K562 (cell line): ENCODE measurements around the gene HNRNPF. TPM values are rescaled to one million over a fixed set of nuclear protein-coding genes. Genes with fewer than 3 reads are reported as not detected.
A peak's percentile ranks its signal among the peaks of the same experiment; 100 is the strongest.

Source experiments
- ATAC-seq: fragments of 200-7000 bp; cut with Tn5 transposase; 3 replicates; pipeline ENCODE4 v1.9.1; 2020; ENCODE audit warnings: moderate library complexity
- BruUV-seq: library from RNA; stranded (reverse); fragments of 400-500 nt; replicated peaks from 2 replicates; lab custom pipeline; 2021; lab: Mats Ljungman, UMichigan
- CTCF ChIA-PET: fragments of 300-600 bp; formaldehyde crosslinking; extraction: SDS; loops from one replicate; lab custom pipeline; 2021; ENCODE audit warnings: low intra/inter-chr PET ratio; lab: Yijun Ruan, JAX
- POLR2A ChIA-PET: fragments of 300-600, 350-650 bp; sonication (Branson Sonifier 250); formaldehyde crosslinking; extraction: SDS; loops from one replicate; lab custom pipeline; 2021; ENCODE audit warnings: antibody characterized with exemption, inconsistent platforms; lab: Yijun Ruan, JAX
- DNase-seq, 4 experiments: peaks; one replicate each; pipeline versions ENCODE4 v3.0.0 to v3.0.0-alpha.2; 2011 to 2018; ENCODE audit warnings: low spot score in 3 of 4, mixed read lengths in 3 of 4; ENCODE audit errors: extremely low read depth in 1 of 4
- FAIRE-seq: peaks from 2 replicates; lab custom pipeline; 2011; peaks lifted over from hg19 to GRCh38; lab: Jason Lieb, UNC
- H2AFZ ChIP-seq: 2 replicates; pipeline ENCODE4 v1.6.0; 2011; ENCODE audit warnings: low read depth, low read length, control low read depth, inconsistent platforms
- H3K27ac ChIP-seq: fragments of 200-600 bp; 3 replicates; pipeline ENCODE4 v1.8.0; 2011; ENCODE audit warnings: low read depth, mild to moderate bottlenecking, control low read depth, inconsistent platforms, low read length, moderate library complexity, mixed read lengths; ENCODE audit errors: extremely low read depth
- H3K27me3 ChIP-seq, 2 experiments: fragments of 300-600 bp in 1 of 2; 2 replicates in 1 of 2; 3 replicates in 1 of 2; pipeline versions ENCODE4 v1.6.0 to v1.8.0; 2011; ENCODE audit warnings: inconsistent platforms in 2 of 2, low read length in 2 of 2, mild to moderate bottlenecking in 1 of 2, mixed read lengths in 1 of 2, moderate library complexity in 1 of 2; ENCODE audit not compliant: control insufficient read depth in 2 of 2, insufficient read depth in 2 of 2
- H3K36me3 ChIP-seq: fragments of 300-600 bp; 3 replicates; pipeline ENCODE4 v1.8.0; 2011; ENCODE audit warnings: mild to moderate bottlenecking, low read length, inconsistent platforms; ENCODE audit not compliant: control insufficient read depth, insufficient read depth
- H3K4me1 ChIP-seq, 2 experiments: fragments of 200-600 bp in 1 of 2; replicated peaks in 1 of 2; 2 replicates in 1 of 2; 3 replicates in 1 of 2; pipeline versions ENCODE4 v1.5.1 to v1.8.0; 2011; ENCODE audit warnings: inconsistent platforms in 2 of 2, low read length in 2 of 2, mild to moderate bottlenecking in 1 of 2, mixed read lengths in 1 of 2, moderate library complexity in 1 of 2; ENCODE audit not compliant: control insufficient read depth in 2 of 2, insufficient read depth in 2 of 2
- H3K4me2 ChIP-seq: 2 replicates; pipeline ENCODE4 v1.6.1; 2011; ENCODE audit warnings: low read length, control low read depth, inconsistent platforms, mixed read lengths; ENCODE audit not compliant: insufficient read depth
- H3K4me3 ChIP-seq: fragments of 200-600 bp; sonication (generic), shearing (Covaris generic); 2 replicates; pipeline ENCODE4 v1.5.1; 2016; ENCODE audit warnings: control low read depth, inconsistent platforms
- H3K79me2 ChIP-seq: fragments of 200-600 bp; 3 replicates; pipeline ENCODE4 v1.8.0; 2011; ENCODE audit warnings: low read length, inconsistent platforms; ENCODE audit not compliant: control insufficient read depth, insufficient read depth
- H3K9ac ChIP-seq, 2 experiments: 2 replicates each; pipeline versions ENCODE4 v1.6.0 to v1.6.1; 2011; ENCODE audit warnings: low read depth in 2 of 2, low read length in 2 of 2, control low read depth in 1 of 2, inconsistent platforms in 1 of 2, mild to moderate bottlenecking in 1 of 2, mixed read lengths in 1 of 2; ENCODE audit not compliant: insufficient read depth in 1 of 2
- H3K9me1 ChIP-seq: one replicate; pipeline ENCODE4 v1.6.0; 2011; ENCODE audit warnings: inconsistent platforms, mild to moderate bottlenecking, low read length, moderate library complexity; ENCODE audit not compliant: control insufficient read depth, insufficient read depth
- H3K9me3 ChIP-seq: replicated peaks from 2 replicates; pipeline ENCODE4 v1.5.1; 2011; ENCODE audit warnings: low read depth, low read length, inconsistent platforms; ENCODE audit not compliant: control insufficient read depth, insufficient read depth
- H4K20me1 ChIP-seq: replicated peaks from 2 replicates; pipeline ENCODE4 v1.6.1; 2011; ENCODE audit warnings: low read length, inconsistent platforms, mixed read lengths; ENCODE audit not compliant: control insufficient read depth, insufficient read depth
- GATA2 ChIP-seq: sonication (generic); formaldehyde crosslinking; IDR thresholded peaks from 2 replicates; pipeline ENCODE4 v1.4.0; 2020; ENCODE audit warnings: mild to moderate bottlenecking, missing genetic modification reagents
- MYC ChIP-seq, 2 experiments: fragments of 250-450 bp in 1 of 2; sonication (Bioruptor Pico) in 1 of 2; IDR thresholded peaks; 2 replicates each; pipeline versions ENCODE4 v1.5.1 to v1.6.1; 2012 to 2021; ENCODE audit warnings: low read depth in 2 of 2, borderline replicate concordance in 1 of 2, improper control_type of control experiment in 1 of 2, low read length in 1 of 2, mild to moderate bottlenecking in 1 of 2, moderate library complexity in 1 of 2
- POLR2G ChIP-seq: fragments of 200-400 bp; formaldehyde crosslinking; IDR thresholded peaks from 2 replicates; pipeline ENCODE4 v1.6.1; 2017; ENCODE audit warnings: low read depth, mild to moderate bottlenecking, antibody characterized with exemption, low read length, moderate library complexity
- SMARCA5 ChIP-seq: fragments of 450-650 bp; IDR thresholded peaks from 2 replicates; pipeline ENCODE4 v1.6.1; 2016
- TCF3 ChIP-seq: sonication (generic); formaldehyde crosslinking; IDR thresholded peaks from 2 replicates; pipeline ENCODE4 v1.4.0; 2020; ENCODE audit warnings: mild to moderate bottlenecking, missing genetic modification reagents
- TEAD1 ChIP-seq, 2 experiments: fragments of 450-650 bp in 1 of 2; sonication (generic) in 1 of 2; formaldehyde crosslinking; IDR thresholded peaks; 2 replicates each; pipeline versions ENCODE4 v1.4.0 to v1.8.0; 2020 to 2022; ENCODE audit warnings: mild to moderate bottlenecking in 2 of 2, missing genetic modification reagents in 1 of 2
- ZNF79 ChIP-seq: fragments of 250-450 bp; sonication (Bioruptor Pico); IDR thresholded peaks from 2 replicates; pipeline ENCODE4 v1.4.0; 2020; ENCODE audit warnings: low read depth, mild to moderate bottlenecking, moderate library complexity
- WGBS: fragments of 100-300 bp; shearing (Covaris generic); methylation state at CpG from one replicate; pipeline ENCODE4 v1.1.6; 2016; ENCODE audit warnings: low coverage, mixed read lengths; ENCODE audit not compliant: insufficient coverage; ENCODE audit errors: missing lambda C conversion rate; 5-methylcytosine and 5-hydroxymethylcytosine counted together
- in situ Hi-C: fragments of 300-500 bp; cut with MboI; formaldehyde crosslinking; loops from 4 replicates; pipeline ENCODE4 v1.15.0; 2018; ENCODE audit warnings: inconsistent platforms, mixed read lengths
- intact Hi-C: fragments of 100-400 bp; cut with micrococcal nuclease; formaldehyde crosslinking; loops from 2 replicates; pipeline ENCODE4 v1.14.2; 2022
- polyA plus RNA-seq, 8 experiments: library from polyadenylated mRNA; depleted of rRNA in 4 of 8; stranded (reverse) in 5 of 8; unstranded in 3 of 8; fragments of >200 nt; fragmentation: Nextera tagmentation in 2 of 8; fragmentation: Illumina TruSeq in 1 of 8; extraction: Ambion mirVana in 2 of 8; extraction: Trizol in 1 of 8; gene quantifications; 2 replicates each; pipeline versions ENCODE4 v1.2.1 to v1.2.3, GENCODE V29; 2011 to 2014; ENCODE audit warnings: inconsistent platforms in 1 of 8, missing spikeins in 1 of 8
- total RNA-seq, 7 experiments: library from RNA; depleted of rRNA in 6 of 7; stranded (reverse); fragments of >200 nt in 6 of 7; fragmentation: Illumina TruSeq in 2 of 7; extraction: Trizol in 2 of 7; gene quantifications; 2 replicates each; pipeline versions ENCODE4 v1.2.1 to v1.2.3, GENCODE V29; 2011 to 2021; ENCODE audit warnings: low replicate concordance in 1 of 7
- TF ChIP-seq, protein P1 (sequence below): fragments of 450-650 bp; formaldehyde crosslinking; IDR thresholded peaks from 2 replicates; pipeline ENCODE4 v1.4.0; 2020; ENCODE audit warnings: mild to moderate bottlenecking, moderate library complexity
- TF ChIP-seq, protein P2 (sequence below): fragments of 450-650 bp; formaldehyde crosslinking; IDR thresholded peaks from 2 replicates; pipeline ENCODE4 v1.4.0; 2022; ENCODE audit warnings: missing genetic modification characterization
- TF ChIP-seq, protein P3 (sequence below): fragments of 250-450 bp; sonication (Bioruptor Pico); IDR thresholded peaks from 2 replicates; pipeline ENCODE4 v1.5.0; 2021; ENCODE audit warnings: mild to moderate bottlenecking, borderline replicate concordance
- TF ChIP-seq, protein P4 (sequence below): fragments of 250-450 bp; sonication (Bioruptor Pico); IDR thresholded peaks from 2 replicates; pipeline ENCODE4 v1.4.0; 2020; ENCODE audit warnings: mild to moderate bottlenecking, moderate library complexity, borderline replicate concordance

The HNRNPF gene
- total and polyA plus RNA-seq, 9 of the 15 experiments (the other 6 are each of a cell fraction or from before 2014, with no cell fraction given): 192 to 489 (median 416) TPM

DNA sequence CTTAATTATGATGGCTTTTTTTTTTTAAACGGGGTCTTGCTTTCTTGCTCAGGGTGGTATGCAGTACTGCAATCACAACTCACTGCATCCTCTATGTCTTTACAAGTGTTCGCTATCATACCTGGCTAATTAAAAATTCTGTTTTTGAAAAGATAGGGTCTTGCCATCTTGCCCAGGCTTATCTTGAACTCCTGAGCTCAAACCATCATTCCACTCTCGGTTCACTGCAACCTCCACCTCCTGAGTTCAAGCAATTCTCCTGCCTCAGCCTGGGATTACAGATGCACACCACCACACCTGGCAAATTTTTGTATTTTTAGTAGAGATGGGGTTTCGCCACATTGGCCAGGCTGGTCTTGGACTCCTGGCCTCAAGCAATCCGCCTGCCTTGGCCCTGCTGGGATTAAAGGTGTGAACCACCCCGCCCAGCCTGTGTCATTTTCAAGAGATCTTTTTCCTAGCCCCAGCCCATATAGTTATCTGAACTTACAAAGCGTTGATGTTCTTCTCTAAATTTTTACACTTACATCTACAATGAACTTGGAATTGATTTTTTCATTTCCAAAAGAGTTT, 6.0 kb downstream of the HNRNPF start (continued):
- TF ChIP-seq POLR2G (peak; percentile 10; the same call in 1 of the 2 replicates), TCF3 (CRISPR knock-in tag) (no peak)
- TF ChIP-seq, protein P1, sequence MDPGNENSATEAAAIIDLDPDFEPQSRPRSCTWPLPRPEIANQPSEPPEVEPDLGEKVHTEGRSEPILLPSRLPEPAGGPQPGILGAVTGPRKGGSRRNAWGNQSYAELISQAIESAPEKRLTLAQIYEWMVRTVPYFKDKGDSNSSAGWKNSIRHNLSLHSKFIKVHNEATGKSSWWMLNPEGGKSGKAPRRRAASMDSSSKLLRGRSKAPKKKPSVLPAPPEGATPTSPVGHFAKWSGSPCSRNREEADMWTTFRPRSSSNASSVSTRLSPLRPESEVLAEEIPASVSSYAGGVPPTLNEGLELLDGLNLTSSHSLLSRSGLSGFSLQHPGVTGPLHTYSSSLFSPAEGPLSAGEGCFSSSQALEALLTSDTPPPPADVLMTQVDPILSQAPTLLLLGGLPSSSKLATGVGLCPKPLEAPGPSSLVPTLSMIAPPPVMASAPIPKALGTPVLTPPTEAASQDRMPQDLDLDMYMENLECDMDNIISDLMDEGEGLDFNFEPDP: no peak

DNA sequence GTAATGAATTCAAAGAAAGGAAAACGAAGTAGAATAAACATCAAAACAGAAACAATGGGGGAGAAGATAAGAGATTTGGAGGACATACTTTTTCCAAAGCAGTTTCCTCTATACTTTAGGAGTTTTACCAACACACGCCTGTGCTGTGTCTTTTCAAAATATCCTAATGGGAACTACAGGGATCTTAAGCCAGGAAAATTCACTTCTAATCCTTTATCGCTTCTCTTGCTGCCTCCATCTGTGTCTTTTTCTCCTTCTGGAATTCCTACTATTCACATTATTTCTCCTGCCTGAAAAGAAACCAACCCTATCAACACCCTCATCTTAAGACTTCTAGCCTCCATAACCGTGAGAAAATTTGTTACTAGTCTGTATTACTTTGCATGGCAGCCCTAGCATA, 6.8 kb downstream of the HNRNPF start:
- ATAC-seq (no peak), DNase-seq (peak in 1 of 4 experiments; percentile 3), FAIRE-seq (no peak)
- ChIA-PET CTCF (no interaction called here), POLR2A (interaction anchor here (0.6 to 5.4 kb wide), 7 partner anchors 9 to 47 kb away, joined by 3 to 22 read pairs (median 5); no protein-coding TSS in a partner anchor)
- H3K36me3 ChIP-seq: peaks cover 79% of the 10 kb centered on the region
- intact Hi-C loops (no loop called here), in situ Hi-C loops (no loop called here)
- H3K27ac ChIP-seq: peak overlapping the region; percentile 96; the same call in 2 of the 3 replicates
- H4K20me1 ChIP-seq: peaks cover 71% of the 10 kb centered on the region
- H2AFZ ChIP-seq: no peak overlapping the region
- no TSS peak for BruUV-seq
- no peak overlapping the region; the same call in 1 of the 2 replicates for H3K4me3 ChIP-seq
- H3K4me2 ChIP-seq: peak overlapping the region; percentile 50
- no peaks in the 10 kb centered on the region for H3K9me3 ChIP-seq
- H3K79me2 ChIP-seq: peaks cover 100% of the 10 kb centered on the region
- peaks cover 35 to 58% of the 10 kb centered on the region in 2 experiments for H3K4me1 ChIP-seq
- WGBS: 11% methylated on average over 4 of the region's 4 CpGs
- H3K9ac ChIP-seq: peak overlapping the region in 1 of 2 experiments; percentile 49; a peak in 3 of 4 replicates
- peaks cover 4% of the 10 kb centered on the region for H3K9me1 ChIP-seq
- no peaks in the 10 kb centered on the region for H3K27me3 ChIP-seq
- TF ChIP-seq GATA2 (no peak), TEAD1 (CRISPR knock-in tag; IDR thresholded peaks at IDR 0.05) (0 out of 4 replicates have a peak, but pooled peaks of 1 of the 2 experiments have one; percentile 27), MYC (IDR thresholded peaks at IDR 0.05; ENCODE audit: low read depth, low read length) (no peak), MYC (CRISPR knock-in tag; IDR thresholded peaks at IDR 0.05; ENCODE audit: borderline replicate concordance, low read depth) (no peak), ZNF79 (0 out of 2 replicates have a peak, but pooled peaks have one; percentile 25), SMARCA5 (no peak)
- TF ChIP-seq, protein P2, sequence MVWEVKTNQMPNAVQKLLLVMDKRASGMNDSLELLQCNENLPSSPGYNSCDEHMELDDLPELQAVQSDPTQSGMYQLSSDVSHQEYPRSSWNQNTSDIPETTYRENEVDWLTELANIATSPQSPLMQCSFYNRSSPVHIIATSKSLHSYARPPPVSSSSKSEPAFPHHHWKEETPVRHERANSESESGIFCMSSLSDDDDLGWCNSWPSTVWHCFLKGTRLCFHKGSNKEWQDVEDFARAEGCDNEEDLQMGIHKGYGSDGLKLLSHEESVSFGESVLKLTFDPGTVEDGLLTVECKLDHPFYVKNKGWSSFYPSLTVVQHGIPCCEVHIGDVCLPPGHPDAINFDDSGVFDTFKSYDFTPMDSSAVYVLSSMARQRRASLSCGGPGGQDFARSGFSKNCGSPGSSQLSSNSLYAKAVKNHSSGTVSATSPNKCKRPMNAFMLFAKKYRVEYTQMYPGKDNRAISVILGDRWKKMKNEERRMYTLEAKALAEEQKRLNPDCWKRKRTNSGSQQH: 0 out of 2 replicates have a peak, but pooled peaks have one; percentile 76
- TF ChIP-seq, protein P3, sequence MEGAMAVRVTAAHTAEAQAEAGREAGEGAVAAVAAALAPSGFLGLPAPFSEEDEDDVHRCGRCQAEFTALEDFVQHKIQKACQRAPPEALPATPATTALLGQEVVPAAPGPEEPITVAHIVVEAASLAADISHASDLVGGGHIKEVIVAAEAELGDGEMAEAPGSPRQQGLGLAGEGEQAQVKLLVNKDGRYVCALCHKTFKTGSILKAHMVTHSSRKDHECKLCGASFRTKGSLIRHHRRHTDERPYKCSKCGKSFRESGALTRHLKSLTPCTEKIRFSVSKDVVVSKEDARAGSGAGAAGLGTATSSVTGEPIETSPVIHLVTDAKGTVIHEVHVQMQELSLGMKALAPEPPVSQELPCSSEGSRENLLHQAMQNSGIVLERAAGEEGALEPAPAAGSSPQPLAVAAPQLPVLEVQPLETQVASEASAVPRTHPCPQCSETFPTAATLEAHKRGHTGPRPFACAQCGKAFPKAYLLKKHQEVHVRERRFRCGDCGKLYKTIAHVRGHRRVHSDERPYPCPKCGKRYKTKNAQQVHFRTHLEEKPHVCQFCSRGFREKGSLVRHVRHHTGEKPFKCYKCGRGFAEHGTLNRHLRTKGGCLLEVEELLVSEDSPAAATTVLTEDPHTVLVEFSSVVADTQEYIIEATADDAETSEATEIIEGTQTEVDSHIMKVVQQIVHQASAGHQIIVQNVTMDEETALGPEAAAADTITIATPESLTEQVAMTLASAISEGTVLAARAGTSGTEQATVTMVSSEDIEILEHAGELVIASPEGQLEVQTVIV (CRISPR knock-in tag): no peak
- TF ChIP-seq, protein P4, sequence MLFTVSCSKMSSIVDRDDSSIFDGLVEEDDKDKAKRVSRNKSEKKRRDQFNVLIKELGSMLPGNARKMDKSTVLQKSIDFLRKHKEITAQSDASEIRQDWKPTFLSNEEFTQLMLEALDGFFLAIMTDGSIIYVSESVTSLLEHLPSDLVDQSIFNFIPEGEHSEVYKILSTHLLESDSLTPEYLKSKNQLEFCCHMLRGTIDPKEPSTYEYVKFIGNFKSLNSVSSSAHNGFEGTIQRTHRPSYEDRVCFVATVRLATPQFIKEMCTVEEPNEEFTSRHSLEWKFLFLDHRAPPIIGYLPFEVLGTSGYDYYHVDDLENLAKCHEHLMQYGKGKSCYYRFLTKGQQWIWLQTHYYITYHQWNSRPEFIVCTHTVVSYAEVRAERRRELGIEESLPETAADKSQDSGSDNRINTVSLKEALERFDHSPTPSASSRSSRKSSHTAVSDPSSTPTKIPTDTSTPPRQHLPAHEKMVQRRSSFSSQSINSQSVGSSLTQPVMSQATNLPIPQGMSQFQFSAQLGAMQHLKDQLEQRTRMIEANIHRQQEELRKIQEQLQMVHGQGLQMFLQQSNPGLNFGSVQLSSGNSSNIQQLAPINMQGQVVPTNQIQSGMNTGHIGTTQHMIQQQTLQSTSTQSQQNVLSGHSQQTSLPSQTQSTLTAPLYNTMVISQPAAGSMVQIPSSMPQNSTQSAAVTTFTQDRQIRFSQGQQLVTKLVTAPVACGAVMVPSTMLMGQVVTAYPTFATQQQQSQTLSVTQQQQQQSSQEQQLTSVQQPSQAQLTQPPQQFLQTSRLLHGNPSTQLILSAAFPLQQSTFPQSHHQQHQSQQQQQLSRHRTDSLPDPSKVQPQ (CRISPR knock-in tag): no peak
